Nephron progenitor cell (in vitro differentiated cells): Measurements from ENCODE around the gene ZNF346.
A peak's percentile ranks its signal among the peaks of the same experiment; 100 is the strongest.
"Not testable (repeated sequence)": the region's sequence is repeated elsewhere in the genome, so short reads cannot be mapped to it uniquely, and the experiment has no call there.

Experiments used
- DNase-seq: peaks from one replicate; pipeline ENCODE4 v3.0.0; 2021
- H3K27ac Mint-ChIP-seq: 2 replicates; pipeline ENCODE4 v1.8.0; 2021; ENCODE audit warnings: mild to moderate bottlenecking, moderate library complexity, mixed read lengths
- H3K27me3 Mint-ChIP-seq: 2 replicates; pipeline ENCODE4 v1.8.0; 2021; ENCODE audit warnings: mild to moderate bottlenecking, low read depth, mixed read lengths; ENCODE audit not compliant: poor library complexity
- H3K36me3 Mint-ChIP-seq: 2 replicates; pipeline ENCODE4 v1.8.0; 2021; ENCODE audit warnings: low read depth, mixed read lengths
- H3K4me1 Mint-ChIP-seq: 2 replicates; pipeline ENCODE4 v1.8.0; 2021; ENCODE audit warnings: mixed read lengths
- H3K4me3 Mint-ChIP-seq: 2 replicates; pipeline ENCODE4 v1.8.0; 2021; ENCODE audit warnings: mild to moderate bottlenecking, moderate library complexity, mixed read lengths
- H3K9me3 Mint-ChIP-seq: 2 replicates; pipeline ENCODE4 v1.8.0; 2021; ENCODE audit warnings: mild to moderate bottlenecking, moderate library complexity, mixed read lengths
- CTCF ChIP-seq: fragments of 200-600 bp; sonication (generic); IDR thresholded peaks from 2 replicates; pipeline ENCODE4 v1.5.0; 2021; ENCODE audit warnings: antibody characterized with exemption

Gene ZNF346

DNA sequence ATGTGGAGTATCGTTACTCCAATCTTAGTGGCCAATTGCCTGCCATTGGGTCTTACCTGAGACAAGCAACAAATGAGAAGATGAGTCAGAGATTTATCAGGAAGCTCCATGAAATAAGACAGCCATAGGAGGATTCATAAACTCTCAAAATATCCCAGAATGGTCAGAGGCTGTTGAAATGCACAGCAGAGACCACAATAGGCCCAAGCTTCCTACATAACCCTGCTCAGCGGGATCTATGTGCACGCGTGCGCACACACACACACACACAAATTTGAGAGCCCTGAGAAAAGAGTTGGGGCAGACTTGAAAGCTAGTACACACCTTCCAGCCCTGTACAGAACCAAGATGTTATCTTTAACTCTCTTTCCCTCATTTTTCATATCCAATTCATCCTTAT, 25.7 kb upstream of the ZNF346 start:
- Mint-ChIP-seq H3K4me3 (no peak overlapping the region), H3K27ac (peak overlapping the region; percentile 8), H3K9me3 (peaks cover 71% of the 10 kb centered on the region), H3K36me3 (peaks cover 88% of the 10 kb centered on the region), H3K27me3 (peaks cover 5% of the 10 kb centered on the region), H3K4me1 (no peaks in the 10 kb centered on the region)
- TF ChIP-seq CTCF: no peak
- no peak for DNase-seq

GRCh38 chr5:176998828-176999227, 23.7 kb upstream of the ZNF346 start:
- no peak for DNase-seq
- Mint-ChIP-seq H3K27me3 (peaks cover 5% of the 10 kb centered on the region), H3K4me3 (no peak overlapping the region), H3K27ac (no peak overlapping the region), H3K36me3 (peaks cover 77% of the 10 kb centered on the region), H3K9me3 (peaks cover 58% of the 10 kb centered on the region), H3K4me1 (peaks cover 5% of the 10 kb centered on the region)
- TF ChIP-seq CTCF: no peak

- DNase-seq, H3K27me3 Mint-ChIP-seq, H3K27ac Mint-ChIP-seq, H3K4me3 Mint-ChIP-seq: not testable (repeated sequence)
- Mint-ChIP-seq H3K36me3 (peaks cover 70% of the 10 kb centered on the region), H3K9me3 (peaks cover 51% of the 10 kb centered on the region), H3K4me1 (peaks cover 11% of the 10 kb centered on the region)
Measured at GRCh38 chr5:176999526-176999925, 23.0 kb upstream of the ZNF346 start.

DNA sequence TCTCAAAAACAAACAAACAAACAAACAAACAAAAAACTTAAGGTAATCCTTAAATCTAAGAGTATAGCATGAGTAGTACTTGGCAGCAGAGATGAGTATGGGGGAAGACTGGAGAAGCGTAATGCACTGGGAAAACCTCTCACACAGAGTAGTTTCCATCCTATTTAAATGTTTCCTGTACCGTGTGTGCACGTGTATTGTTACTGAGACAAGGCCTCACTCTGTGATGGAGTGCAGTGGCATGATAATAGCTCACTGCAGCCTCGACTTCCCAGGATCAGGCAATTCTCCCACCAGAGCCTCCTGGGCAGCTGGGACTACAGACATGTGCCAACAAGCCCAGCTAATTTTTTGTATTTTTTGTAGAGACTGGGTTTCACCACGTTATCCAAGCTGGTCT, 18.8 kb upstream of the ZNF346 start:
- Mint-ChIP-seq H3K36me3 (peaks cover 35% of the 10 kb centered on the region), H3K4me3 (peak overlapping the region; percentile 21), H3K27ac (no peak overlapping the region), H3K9me3 (peaks cover 26% of the 10 kb centered on the region), H3K27me3 (peaks cover 11% of the 10 kb centered on the region), H3K4me1 (peaks cover 21% of the 10 kb centered on the region)
- no peak for DNase-seq
- TF ChIP-seq CTCF: no peak

DNA sequence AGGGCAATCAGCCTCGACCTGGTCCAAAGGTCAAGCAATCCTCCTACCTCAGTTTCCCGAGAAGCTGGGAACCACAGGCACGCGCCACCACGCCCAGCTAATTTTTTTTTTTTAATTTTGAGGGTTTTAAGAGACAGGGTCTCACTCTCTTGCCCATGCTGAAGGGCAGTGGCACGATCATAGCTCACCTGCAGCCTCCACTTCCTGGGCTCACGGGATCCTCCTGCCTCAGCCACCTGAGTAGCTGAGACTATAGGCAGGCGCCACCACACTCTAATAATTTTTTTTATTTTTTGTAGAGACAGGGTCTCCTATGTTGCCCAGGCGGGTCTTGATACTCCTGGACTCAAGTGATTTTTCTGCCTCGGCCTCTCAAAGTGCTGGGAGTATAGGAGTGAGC, 17.5 kb upstream of the ZNF346 start:
- no peak overlapping the region for H3K27ac Mint-ChIP-seq
- no peak for DNase-seq
- no peak for TF ChIP-seq CTCF
- H3K4me1 Mint-ChIP-seq: peaks cover 21% of the 10 kb centered on the region
- peaks cover 22% of the 10 kb centered on the region for H3K36me3 Mint-ChIP-seq
- peaks cover 15% of the 10 kb centered on the region for H3K9me3 Mint-ChIP-seq
- H3K27me3 Mint-ChIP-seq: peaks cover 15% of the 10 kb centered on the region
- H3K4me3 Mint-ChIP-seq: peak overlapping the region; percentile 93

DNA sequence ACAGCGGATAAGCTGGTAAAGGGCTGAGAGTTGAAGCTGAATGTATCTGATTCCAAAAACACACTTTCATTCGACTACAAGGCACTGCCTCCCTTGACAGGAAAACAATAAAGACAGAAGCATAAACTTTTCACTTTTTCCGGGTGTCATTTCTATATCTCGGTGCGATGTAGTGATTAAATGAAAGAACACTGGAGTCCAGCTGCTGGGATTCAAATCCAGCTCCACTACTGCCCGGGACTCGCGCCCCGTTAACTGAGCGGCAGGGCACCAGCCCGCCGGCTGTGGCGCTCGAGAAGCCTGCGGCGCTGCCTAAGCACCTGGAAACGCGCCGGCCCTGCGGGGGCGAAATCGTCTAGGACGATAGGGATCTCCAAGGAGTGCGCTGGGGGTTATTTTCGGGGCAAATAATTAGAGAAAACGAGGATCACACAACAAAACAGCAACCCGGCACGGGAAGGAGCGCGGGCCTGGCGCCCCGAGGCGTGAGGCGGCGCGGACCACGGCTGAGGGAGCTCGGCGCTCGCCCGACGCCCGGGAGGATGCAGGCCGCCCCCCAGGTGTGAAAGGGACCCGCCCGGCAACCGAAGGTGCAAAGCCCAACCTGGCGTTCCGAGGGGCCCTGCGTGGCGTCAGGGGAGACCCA, 16.8 kb upstream of the ZNF346 start:
- peaks cover 8% of the 10 kb centered on the region for H3K9me3 Mint-ChIP-seq
- H3K4me3 Mint-ChIP-seq: peak overlapping the region; percentile 93
- H3K4me1 Mint-ChIP-seq: peaks cover 21% of the 10 kb centered on the region
- H3K27ac Mint-ChIP-seq: peak overlapping the region; percentile 77
- H3K36me3 Mint-ChIP-seq: peaks cover 15% of the 10 kb centered on the region
- peak; percentile 72 for DNase-seq
- TF ChIP-seq CTCF: peak; percentile 35
- H3K27me3 Mint-ChIP-seq: peaks cover 15% of the 10 kb centered on the region
